Activated CD8-positive, alpha-beta memory T cell treated with anti-CD3 and anti-CD28 coated beads for 4 hours (primary cell): ENCODE data around the gene ZNF362.

Experiments used
- DNase-seq, 2 donors: peaks; one replicate each; pipeline ENCODE4 v3.0.0-alpha.2; 2020; ENCODE audit warnings: low read depth in 2 of 2

Gene ZNF362

GRCh38 chr1:33244143-33244808, 12.0 kb upstream of the ZNF362 start:
- no peak for DNase-seq

DNA sequence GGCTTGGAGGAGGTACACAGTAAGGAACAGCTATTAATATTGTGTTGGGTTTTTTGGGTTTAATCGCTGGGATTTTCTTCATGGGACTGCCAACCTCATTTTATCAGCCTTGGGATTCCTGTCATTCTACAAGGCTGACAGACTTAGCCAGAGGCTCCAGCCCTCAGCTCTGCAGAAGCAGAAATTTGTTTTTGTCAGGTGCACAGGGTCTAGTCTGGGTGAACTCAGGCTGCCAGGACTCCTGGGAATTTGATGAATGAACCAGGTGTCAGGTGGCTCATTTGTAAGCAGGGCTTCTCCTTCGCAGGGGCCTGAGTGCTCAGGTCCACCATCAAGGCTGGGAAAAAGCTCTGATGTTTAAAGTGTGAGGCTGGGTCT, 11.5 kb upstream of the ZNF362 start:
- no peak for DNase-seq

GRCh38 chr1:33246171-33246570, 10.1 kb upstream of the ZNF362 start:
- no peak for DNase-seq

GRCh38 chr1:33247545-33247944, 8.7 kb upstream of the ZNF362 start:
- DNase-seq = no peak

DNA sequence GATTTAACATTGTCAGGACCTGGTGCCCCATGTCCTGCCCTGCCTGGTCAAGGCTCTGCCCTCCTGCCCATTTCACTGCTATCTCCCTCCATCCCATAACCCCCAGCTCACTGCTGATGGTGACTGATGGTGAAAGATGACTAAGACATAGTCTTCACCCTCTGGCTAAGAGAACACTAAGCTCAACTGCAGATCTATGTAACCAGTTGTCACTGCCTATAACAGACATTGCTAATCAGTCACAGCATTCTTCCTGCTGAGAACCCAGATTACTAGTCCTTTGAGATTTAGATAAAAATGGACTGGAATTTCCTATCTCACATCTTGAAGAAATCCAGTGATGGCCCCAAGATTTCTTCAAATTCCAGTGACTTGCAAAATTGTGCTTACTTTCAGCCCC, 8.0 kb upstream of the ZNF362 start:
- no peak for DNase-seq

- DNase-seq = no peak
These were observed 6.9 kb upstream of the ZNF362 start for GRCh38 chr1:33249422-33249821.

- no peak for DNase-seq
These were observed 6.1 kb upstream of the ZNF362 start for GRCh38 chr1:33250217-33250616.

DNA sequence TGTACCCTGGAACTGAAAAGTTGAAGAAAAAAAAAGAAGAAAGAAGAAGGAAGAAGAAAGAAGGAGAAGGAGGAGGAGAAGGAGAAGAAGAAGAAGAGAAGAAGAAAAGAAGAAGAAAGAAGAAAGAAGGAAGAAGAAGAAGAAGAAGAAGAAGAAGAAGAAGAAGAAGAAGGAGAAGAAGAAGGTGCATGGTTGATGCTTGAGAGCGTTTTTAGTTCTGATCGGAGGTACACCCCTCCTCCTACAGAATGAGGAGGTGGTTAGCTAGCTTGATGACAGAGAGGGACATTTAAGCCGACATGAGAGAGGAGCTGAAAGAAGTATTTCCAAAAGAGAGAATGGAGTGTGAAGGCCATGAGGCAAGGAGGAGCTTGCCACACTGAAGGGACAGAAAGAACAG, 5.6 kb upstream of the ZNF362 start:
- DNase-seq = no peak

DNA sequence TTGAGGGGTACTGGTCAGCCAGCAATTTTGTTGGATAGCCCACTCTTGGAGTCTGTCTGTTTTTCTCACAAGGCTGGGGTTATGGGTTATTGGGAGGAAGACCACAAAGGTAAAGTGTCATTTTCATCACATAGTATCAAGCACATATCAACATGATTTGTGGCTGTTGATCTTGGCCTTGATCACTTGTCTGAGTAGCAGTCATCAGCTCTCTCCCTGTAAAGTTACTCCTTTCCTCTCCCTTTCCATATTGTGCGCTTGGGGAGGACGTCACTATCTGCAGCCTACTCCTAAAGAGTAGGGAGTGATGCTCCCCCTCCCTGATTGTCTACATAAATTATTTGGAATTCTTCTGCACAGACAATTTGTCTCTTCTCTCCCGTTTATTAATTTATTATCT, 1.8 kb upstream of the ZNF362 start:
- no peak for DNase-seq

GRCh38 chr1:33255347-33256220, 708 bp upstream of the ZNF362 start:
- no peak for DNase-seq

DNA sequence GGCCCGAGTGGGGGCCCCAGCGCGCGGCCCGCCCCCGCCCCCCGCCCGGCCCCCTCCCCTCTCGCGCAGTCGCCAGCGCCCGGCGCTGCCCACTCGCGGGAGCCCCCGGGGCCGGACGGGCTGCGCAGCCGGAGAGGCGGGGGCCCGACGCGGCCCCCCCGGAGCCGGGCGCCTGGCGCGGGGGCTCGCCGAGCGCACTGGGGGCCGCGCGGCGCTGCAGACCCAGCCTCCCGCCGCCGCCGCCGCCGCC, 146 bp upstream of the ZNF362 start:
- DNase-seq = no peak

DNA sequence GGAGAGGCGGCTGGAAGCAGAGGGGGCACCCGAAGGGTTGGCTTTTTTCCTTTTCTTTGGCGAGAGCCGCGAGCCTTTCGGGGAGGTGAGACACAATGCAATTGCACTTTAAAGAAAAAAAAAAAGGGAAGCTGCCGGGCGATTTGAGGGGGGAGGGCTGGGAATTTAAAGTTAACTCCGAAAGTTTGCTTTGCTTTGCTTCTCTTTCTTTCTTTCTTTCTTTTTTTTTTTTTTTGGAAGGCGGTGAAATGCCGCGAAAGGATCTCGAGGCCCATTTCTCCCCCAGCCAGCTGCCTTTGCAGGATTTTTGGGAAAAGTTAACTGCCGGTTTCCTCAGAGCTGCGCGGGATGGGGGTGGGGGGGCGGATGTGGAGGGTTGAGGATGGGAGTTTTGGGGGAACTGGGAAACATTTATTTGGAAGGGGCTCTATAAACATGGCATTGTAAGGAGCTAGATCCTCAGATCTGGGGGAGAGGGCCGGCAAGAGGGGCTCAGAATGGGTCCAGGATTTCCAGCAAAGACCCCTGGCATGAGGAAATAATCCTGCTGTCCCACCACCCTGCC, 997 bp downstream of the ZNF362 start:
- no peak for DNase-seq

DNA sequence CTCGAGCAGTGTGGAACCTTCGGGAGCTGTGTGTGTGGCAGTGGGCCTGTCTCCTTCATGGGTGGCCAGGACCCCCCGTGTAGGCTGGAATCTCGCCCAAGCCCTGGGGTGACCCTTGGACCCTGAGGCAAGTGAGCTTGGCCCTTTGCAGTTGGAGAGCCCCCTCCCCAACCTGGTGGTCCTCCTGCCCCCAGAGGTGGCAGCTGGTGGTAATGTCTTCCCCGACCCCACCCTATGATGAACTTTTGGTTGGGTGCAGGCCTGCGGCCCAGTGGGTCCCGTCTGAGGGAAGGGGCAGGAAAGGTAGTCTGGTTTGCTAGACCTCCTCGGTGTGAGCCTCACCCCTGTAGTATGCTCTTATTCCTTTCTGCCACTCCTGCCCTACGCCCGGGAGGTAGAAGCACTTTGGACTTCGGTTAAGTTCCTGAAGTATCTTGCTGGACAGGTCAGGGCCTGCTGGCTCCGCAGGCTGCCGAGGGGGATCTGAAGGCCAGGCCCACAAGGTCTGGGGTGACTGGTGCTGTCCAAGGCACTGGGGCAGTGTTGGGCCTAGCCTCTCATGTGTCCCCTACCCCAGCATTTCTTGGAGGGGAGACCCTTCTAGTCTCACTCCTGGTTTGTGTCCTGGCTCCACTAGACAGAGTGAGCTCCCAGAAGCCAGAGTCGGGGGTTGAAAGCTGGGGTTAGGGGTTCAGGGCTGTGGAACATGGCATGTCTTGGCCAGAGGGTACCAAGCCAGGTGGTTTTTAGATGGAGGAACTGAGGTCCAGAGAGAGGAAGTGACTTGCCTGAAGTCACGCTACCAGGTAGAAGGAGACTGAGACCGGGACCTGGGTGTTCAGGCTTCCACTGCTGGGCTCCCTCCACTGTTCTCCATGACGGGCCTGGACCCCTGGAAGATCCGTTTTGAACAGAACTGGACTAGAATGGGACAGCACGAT, 1.8 kb downstream of the ZNF362 start:
- no peak for DNase-seq

- no peak for DNase-seq
These were observed 2.5 kb downstream of the ZNF362 start for GRCh38 chr1:33258788-33259274.

GRCh38 chr1:33259879-33260278, 3.6 kb downstream of the ZNF362 start:
- no peak for DNase-seq

DNA sequence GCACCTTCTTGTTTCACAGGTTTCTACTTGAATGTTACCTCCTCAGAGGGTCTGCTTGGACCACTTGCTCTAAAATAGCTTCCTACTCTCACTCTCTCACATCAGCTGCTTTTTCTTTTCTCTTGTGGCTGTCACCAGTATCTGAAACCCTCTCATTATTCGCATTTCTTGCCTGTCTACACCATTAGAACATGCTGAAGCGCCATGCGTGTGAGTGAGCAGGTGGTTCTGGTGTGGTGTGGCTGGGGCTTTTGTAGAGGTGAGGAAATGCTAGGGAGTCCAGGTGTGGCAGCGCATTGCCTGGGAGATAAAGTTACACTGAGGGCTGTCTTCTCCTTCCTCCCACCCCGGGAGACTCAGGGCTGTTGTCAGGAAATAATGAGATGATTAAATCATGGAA, 4.1 kb downstream of the ZNF362 start:
- no peak for DNase-seq

GRCh38 chr1:33261344-33261743, 5.1 kb downstream of the ZNF362 start:
- no peak for DNase-seq

DNA sequence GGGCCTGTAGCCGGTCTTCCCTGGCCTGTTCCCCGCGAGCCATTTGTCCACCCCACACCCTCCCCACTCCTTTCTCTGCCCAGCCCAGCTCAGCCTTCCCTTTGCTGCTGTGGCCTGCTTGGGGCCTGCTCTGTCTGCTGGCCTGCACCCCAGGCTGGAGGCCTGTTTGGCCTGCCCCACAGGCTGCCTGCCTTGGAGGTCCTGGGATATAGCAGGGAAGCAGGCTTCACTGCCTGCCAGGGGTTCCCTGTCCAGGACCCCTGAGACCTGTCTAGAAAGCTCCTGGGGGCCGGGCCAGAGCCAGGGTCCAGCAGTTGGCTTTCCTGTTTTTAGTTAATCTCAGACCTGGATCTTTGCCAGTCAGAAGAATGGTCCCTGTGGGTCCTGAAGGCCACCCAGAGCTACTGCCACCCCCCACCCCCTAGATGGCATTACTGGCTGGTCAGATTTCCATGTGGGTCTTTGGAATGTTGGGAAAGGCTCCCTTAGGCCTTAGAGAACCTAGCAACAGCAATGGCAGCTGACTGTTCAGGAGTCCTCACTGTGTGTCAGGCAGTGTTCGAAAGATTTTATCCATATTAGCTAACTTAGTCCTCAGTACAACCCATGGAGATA, 7.7 kb downstream of the ZNF362 start:
- DNase-seq = no peak

GRCh38 chr1:33265780-33266605, 9.7 kb downstream of the ZNF362 start:
- no peak for DNase-seq

- no peak for DNase-seq
These were observed 10.5 kb downstream of the ZNF362 start for GRCh38 chr1:33266766-33267165.
